CD14-positive monocyte (primary cell): ENCODE results near the gene PREX1. TPM values are rescaled to one million over a fixed set of nuclear protein-coding genes. Genes with fewer than 3 reads are reported as not detected.
"Not testable (repeated sequence)": the region's sequence is repeated elsewhere in the genome, so short reads cannot be mapped to it uniquely, and the experiment has no call there.

Experiments used
- DNase-seq, 3 donors: peaks; one replicate each; pipeline ENCODE4 v3.0.0-alpha.2; 2011 to 2022
- H2AFZ ChIP-seq: 2 replicates; pipeline ENCODE4 v1.6.0; 2012; ENCODE audit warnings: mild to moderate bottlenecking, low read depth, low read length, inconsistent platforms; ENCODE audit not compliant: insufficient read depth, poor library complexity, severe bottlenecking
- H3K27ac ChIP-seq, 2 donors: 1 replicate in 1 of 2; 2 replicates in 1 of 2; pipeline ENCODE4 v1.5.1; 2012 to 2013; ENCODE audit warnings: low read length in 2 of 2, control low read depth in 1 of 2, inconsistent platforms in 1 of 2, low read depth in 1 of 2, mild to moderate bottlenecking in 1 of 2
- H3K27me3 ChIP-seq, 2 donors: one replicate each; pipeline versions ENCODE4 v1.6.0 to v1.6.1; 2011 to 2013; ENCODE audit warnings: low read length in 2 of 2; ENCODE audit not compliant: control insufficient read depth in 2 of 2, insufficient read depth in 2 of 2
- H3K36me3 ChIP-seq, 2 donors: replicated peaks in 1 of 2; 1 replicate in 1 of 2; 2 replicates in 1 of 2; pipeline versions ENCODE4 v1.5.1 to v1.6.1; 2012 to 2013; ENCODE audit warnings: low read length in 2 of 2, control low read depth in 1 of 2, inconsistent platforms in 1 of 2, mild to moderate bottlenecking in 1 of 2; ENCODE audit not compliant: insufficient read depth in 2 of 2, control insufficient read depth in 1 of 2
- H3K4me1 ChIP-seq, 2 donors: 1 replicate in 1 of 2; 2 replicates in 1 of 2; pipeline versions ENCODE4 v1.5.1 to v1.6.1; 2012 to 2013; ENCODE audit warnings: low read length in 2 of 2, control low read depth in 1 of 2, inconsistent platforms in 1 of 2, mild to moderate bottlenecking in 1 of 2, moderate library complexity in 1 of 2; ENCODE audit not compliant: insufficient read depth in 2 of 2, control insufficient read depth in 1 of 2
- H3K4me2 ChIP-seq: replicated peaks from 2 replicates; pipeline ENCODE3; 2012; ENCODE audit warnings: low read length, moderate library complexity, mild to moderate bottlenecking; ENCODE audit not compliant: poor library complexity, severe bottlenecking; ENCODE audit errors: extremely low read depth
- H3K4me3 ChIP-seq, 3 experiments: fragments of 200-600 bp in 1 of 3; sonication (generic) in 1 of 3; replicated peaks in 1 of 3; 1 replicate in 2 of 3; 2 replicates in 1 of 3; pipeline ENCODE4 v1.5.1; 2011 to 2013; ENCODE audit warnings: low read length in 3 of 3, mild to moderate bottlenecking in 3 of 3, control low read depth in 2 of 3, low read depth in 2 of 3, inconsistent platforms in 1 of 3, moderate library complexity in 1 of 3
- H3K79me2 ChIP-seq: 2 replicates; pipeline ENCODE4 v1.6.0; 2012; ENCODE audit warnings: mild to moderate bottlenecking, control low read depth, inconsistent platforms, low read length, moderate library complexity; ENCODE audit not compliant: insufficient read depth
- H3K9ac ChIP-seq: 2 replicates; pipeline ENCODE4 v1.6.0; 2017; ENCODE audit warnings: low read length, mild to moderate bottlenecking; ENCODE audit not compliant: insufficient read depth, poor library complexity, severe bottlenecking
- H3K9me3 ChIP-seq, 2 donors: replicated peaks in 1 of 2; 1 replicate in 1 of 2; 2 replicates in 1 of 2; pipeline versions ENCODE4 v1.5.1 to v1.6.1; 2012 to 2013; ENCODE audit warnings: low read length in 2 of 2, control low read depth in 1 of 2; ENCODE audit not compliant: control insufficient read depth in 1 of 2, insufficient read depth in 1 of 2
- H4K20me1 ChIP-seq: 2 replicates; pipeline ENCODE4 v1.6.0; 2012; ENCODE audit warnings: mild to moderate bottlenecking, low read length, control low read depth, moderate library complexity; ENCODE audit not compliant: insufficient read depth
- H3K27ac Mint-ChIP-seq, 7 donors: one replicate each; pipeline ENCODE4 v1.8.0; 2020; ENCODE audit warnings: mild to moderate bottlenecking in 7 of 7, mixed read lengths in 7 of 7, moderate library complexity in 6 of 7, inconsistent platforms in 2 of 7
- H3K27me3 Mint-ChIP-seq, 3 donors: one replicate each; pipeline ENCODE4 v1.8.0; 2021 to 2022; ENCODE audit warnings: low read depth in 3 of 3, mild to moderate bottlenecking in 3 of 3, mixed read lengths in 3 of 3, moderate library complexity in 3 of 3, inconsistent platforms in 1 of 3
- H3K36me3 Mint-ChIP-seq, 2 donors: one replicate each; pipeline ENCODE4 v1.8.0; 2020; ENCODE audit warnings: mixed read lengths in 2 of 2, inconsistent platforms in 1 of 2, mild to moderate bottlenecking in 1 of 2
- H3K4me1 Mint-ChIP-seq: one replicate; pipeline ENCODE4 v1.8.0; 2020; ENCODE audit warnings: mild to moderate bottlenecking, mixed read lengths
- H3K4me3 Mint-ChIP-seq, 2 donors: one replicate each; pipeline ENCODE4 v1.8.0; 2020; ENCODE audit warnings: mild to moderate bottlenecking in 2 of 2, mixed read lengths in 2 of 2, moderate library complexity in 1 of 2
- H3K9me3 Mint-ChIP-seq, 7 donors: one replicate each; pipeline ENCODE4 v1.8.0; 2020 to 2022; ENCODE audit warnings: mixed read lengths in 7 of 7, mild to moderate bottlenecking in 6 of 7, moderate library complexity in 6 of 7, inconsistent platforms in 2 of 7
- WGBS: methylation state at CpG from one replicate; pipeline ENCODE4 v1.1.5; 2013; ENCODE audit warnings: missing lambda C conversion rate; ENCODE audit not compliant: insufficient coverage; 5-methylcytosine and 5-hydroxymethylcytosine counted together
- intact Hi-C, 2 donors: fragments of 100-400 bp; cut with micrococcal nuclease; formaldehyde crosslinking; loops; one replicate each; pipeline versions ENCODE4 v1.15.0 to v1.15.1; 2023
- polyA plus RNA-seq, 3 donors: library from polyadenylated mRNA; depleted of rRNA in 1 of 3; unstranded in 2 of 3; stranded (reverse) in 1 of 3; fragments of 300-500 nt in 2 of 3; fragments of >200 nt in 1 of 3; fragmentation: Illumina TruSeq in 2 of 3; gene quantifications; 1 replicate in 2 of 3; 2 replicates in 1 of 3; pipeline ENCODE4 v1.2.3, GENCODE V29; 2012 to 2021
- TF ChIP-seq, protein P1 (sequence below): fragments of 200-600 bp; IDR thresholded peaks from one replicate; pipeline ENCODE4 v1.8.0; 2022; ENCODE audit warnings: antibody characterized with exemption, mild to moderate bottlenecking

The PREX1 gene
- polyA plus RNA-seq, 3 donors, result 24.3 to 114 (median 27.5) TPM

DNA sequence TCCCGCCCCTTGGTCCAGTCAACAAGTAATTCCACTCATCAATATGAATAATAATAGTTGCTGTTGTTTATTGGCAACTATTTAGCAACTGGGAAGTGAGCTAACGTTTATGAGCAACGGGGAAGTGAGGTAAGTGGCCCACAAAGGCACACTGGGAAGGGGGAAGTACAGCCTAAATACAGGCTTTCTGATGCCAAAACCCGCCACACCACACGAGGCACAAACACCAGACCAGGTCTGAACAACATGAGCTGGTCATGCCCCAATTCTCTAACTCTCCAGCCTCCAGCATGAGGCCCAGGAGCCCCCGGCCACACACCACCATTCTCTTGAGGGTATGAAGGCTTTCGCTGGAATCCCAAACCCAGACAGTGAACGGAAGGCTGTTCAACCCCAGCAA lies 50.8 kb downstream of the PREX1 start:
- TF ChIP-seq, protein P1, sequence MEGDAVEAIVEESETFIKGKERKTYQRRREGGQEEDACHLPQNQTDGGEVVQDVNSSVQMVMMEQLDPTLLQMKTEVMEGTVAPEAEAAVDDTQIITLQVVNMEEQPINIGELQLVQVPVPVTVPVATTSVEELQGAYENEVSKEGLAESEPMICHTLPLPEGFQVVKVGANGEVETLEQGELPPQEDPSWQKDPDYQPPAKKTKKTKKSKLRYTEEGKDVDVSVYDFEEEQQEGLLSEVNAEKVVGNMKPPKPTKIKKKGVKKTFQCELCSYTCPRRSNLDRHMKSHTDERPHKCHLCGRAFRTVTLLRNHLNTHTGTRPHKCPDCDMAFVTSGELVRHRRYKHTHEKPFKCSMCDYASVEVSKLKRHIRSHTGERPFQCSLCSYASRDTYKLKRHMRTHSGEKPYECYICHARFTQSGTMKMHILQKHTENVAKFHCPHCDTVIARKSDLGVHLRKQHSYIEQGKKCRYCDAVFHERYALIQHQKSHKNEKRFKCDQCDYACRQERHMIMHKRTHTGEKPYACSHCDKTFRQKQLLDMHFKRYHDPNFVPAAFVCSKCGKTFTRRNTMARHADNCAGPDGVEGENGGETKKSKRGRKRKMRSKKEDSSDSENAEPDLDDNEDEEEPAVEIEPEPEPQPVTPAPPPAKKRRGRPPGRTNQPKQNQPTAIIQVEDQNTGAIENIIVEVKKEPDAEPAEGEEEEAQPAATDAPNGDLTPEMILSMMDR, result no peak
- Histone ChIP-seq H3K9ac (peak overlapping the region; percentile 58), H3K79me2 (peaks cover 96% of the 10 kb centered on the region), H4K20me1 (peaks cover 78% of the 10 kb centered on the region), H3K4me2 (peak overlapping the region; percentile 26), H3K9me3 (no peaks in the 10 kb centered on the region), H2AFZ (no peak overlapping the region), H3K36me3 (no peaks in the 10 kb centered on the region), H3K27me3 (no peaks in the 10 kb centered on the region), H3K27ac (peak overlapping the region; percentile 89 to 94), H3K4me1 (peaks cover 73 to 93% of the 10 kb centered on the region in 2 donors), H3K4me3 (no peak overlapping the region)
- H3K27me3 Mint-ChIP-seq, result peaks cover 0 to 3% (median 0%) of the 10 kb centered on the region in 3 donors
- H3K27ac Mint-ChIP-seq, result peak overlapping the region; percentile 98 to 100 (median 99)
- intact Hi-C loops, result loop anchor here in 1 of 2 donors (2.0 to 5.0 kb wide), 2 partner anchors 16 to 145 kb away; partner anchors contain the start of gene ARFGEF2
- H3K4me1 Mint-ChIP-seq, result peaks cover 75% of the 10 kb centered on the region
- peaks cover 0 to 4% (median 0%) of the 10 kb centered on the region in 7 donors for H3K9me3 Mint-ChIP-seq
- peak overlapping the region in 1 of 2 donors; percentile 35 for H3K4me3 Mint-ChIP-seq
- H3K36me3 Mint-ChIP-seq, result peaks cover 45 to 48% of the 10 kb centered on the region in 2 donors
- DNase-seq, result peak; percentile 90 to 96 (median 95)
- WGBS, result 90% methylated on average over 2 of the region's 8 CpGs

DNA sequence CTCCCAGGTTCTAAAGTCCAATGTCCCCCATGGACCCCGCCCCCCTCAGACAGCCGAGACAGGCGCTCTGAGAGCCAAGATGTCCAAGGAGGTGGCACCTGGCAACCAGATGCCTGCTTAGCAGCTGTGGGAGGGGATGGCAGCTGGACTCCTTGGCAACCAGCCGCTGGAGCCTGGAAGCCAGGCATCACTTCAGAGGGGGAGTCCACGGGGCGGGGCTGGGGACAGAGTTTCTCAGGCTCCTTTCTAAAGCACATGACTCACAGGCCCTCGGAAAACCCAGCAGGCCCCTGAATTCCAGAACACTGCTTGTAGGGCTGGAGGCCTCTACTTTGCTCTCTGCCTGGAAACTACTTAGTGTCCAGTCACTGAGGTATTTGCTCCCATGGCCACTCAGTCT lies 51.5 kb downstream of the PREX1 start:
- Mint-ChIP-seq H3K27ac (peak overlapping the region; percentile 98 to 100 (median 99)), H3K9me3 (peaks cover 0 to 4% (median 0%) of the 10 kb centered on the region in 7 donors), H3K4me1 (peaks cover 82% of the 10 kb centered on the region), H3K27me3 (peaks cover 0 to 1% (median 0%) of the 10 kb centered on the region in 3 donors), H3K4me3 (peak overlapping the region in 1 of 2 donors; percentile 41), H3K36me3 (peaks cover 41 to 46% of the 10 kb centered on the region in 2 donors)
- no peaks in the 10 kb centered on the region for H3K36me3 ChIP-seq
- H3K4me2 ChIP-seq, result peak overlapping the region; percentile 26
- H3K9ac ChIP-seq, result peak overlapping the region; percentile 58
- peaks cover 73 to 93% of the 10 kb centered on the region in 2 donors for H3K4me1 ChIP-seq
- peak overlapping the region; percentile 89 to 94 for H3K27ac ChIP-seq
- H3K4me3 ChIP-seq, result no peak overlapping the region
- DNase-seq, result peak; percentile 48 to 93 (median 62)
- TF ChIP-seq, protein P1, result no peak
- no peaks in the 10 kb centered on the region for H3K27me3 ChIP-seq
- no peaks in the 10 kb centered on the region for H3K9me3 ChIP-seq
- WGBS, result 98% methylated on average over 7 of the region's 7 CpGs
- H4K20me1 ChIP-seq, result peaks cover 78% of the 10 kb centered on the region
- intact Hi-C loops, result loop anchor here in 1 of 2 donors (2.0 to 5.0 kb wide), 2 partner anchors 16 to 146 kb away; partner anchors contain the start of gene ARFGEF2
- H2AFZ ChIP-seq, result no peak overlapping the region
- peaks cover 96% of the 10 kb centered on the region for H3K79me2 ChIP-seq

DNA sequence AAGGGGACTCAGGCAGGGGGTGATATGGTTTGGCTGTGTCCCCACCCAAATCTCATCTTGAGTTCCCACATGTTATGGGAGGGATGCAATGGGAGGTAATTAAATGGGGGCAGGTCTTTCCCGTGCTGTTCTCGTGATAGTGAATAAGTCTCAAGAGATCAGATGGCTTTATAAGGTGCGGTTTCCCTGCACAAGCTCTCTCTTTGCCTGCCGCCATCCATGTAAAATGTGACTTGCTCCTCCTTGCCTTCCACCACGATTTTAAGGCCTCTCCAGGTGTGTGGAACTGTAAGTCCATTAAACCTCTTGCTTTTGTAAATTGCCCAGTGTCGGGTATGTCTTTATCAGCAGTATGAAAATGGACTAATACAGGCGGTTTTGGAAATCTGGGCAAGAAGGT lies 52.3 kb downstream of the PREX1 start:
- H3K4me3 Mint-ChIP-seq, H3K4me2 ChIP-seq, H3K9me3 Mint-ChIP-seq, DNase-seq, H3K9me3 ChIP-seq, H3K9ac ChIP-seq, H3K27me3 Mint-ChIP-seq, H2AFZ ChIP-seq, H3K27me3 ChIP-seq, H3K36me3 ChIP-seq: not testable (repeated sequence)
- H3K27ac ChIP-seq, result peak overlapping the region; percentile 89 to 94
- 100% methylated on average over 3 of the region's 7 CpGs for WGBS
- H3K79me2 ChIP-seq, result peaks cover 96% of the 10 kb centered on the region
- peaks cover 45 to 50% of the 10 kb centered on the region in 2 donors for H3K36me3 Mint-ChIP-seq
- peak overlapping the region; percentile 98 to 100 (median 99) for H3K27ac Mint-ChIP-seq
- peaks cover 79 to 94% of the 10 kb centered on the region in 2 donors for H3K4me1 ChIP-seq
- peak overlapping the region in 1 of 3 experiments; percentile 22 for H3K4me3 ChIP-seq
- peaks cover 86% of the 10 kb centered on the region for H3K4me1 Mint-ChIP-seq
- intact Hi-C loops, result loop anchor here in 1 of 2 donors (5.0 kb wide), 1 partner anchor 147 kb away; the partner anchor contains the start of gene ARFGEF2
- H4K20me1 ChIP-seq, result peaks cover 78% of the 10 kb centered on the region
